HEK293 (cell line): ENCODE measurements around the gene C12orf54.
A peak's percentile ranks its signal among the peaks of the same experiment; 100 is the strongest.
"Not testable (repeated sequence)": the region's sequence is repeated elsewhere in the genome, so short reads cannot be mapped to it uniquely, and the experiment has no call there.

Experiments
- CTCF ChIA-PET: fragments of 350-600 bp; formaldehyde crosslinking; extraction: SDS; loops from one replicate; lab custom pipeline; 2021; ENCODE audit warnings: antibody characterized with exemption; lab: Yijun Ruan, JAX
- POLR2A ChIA-PET: fragments of 300-600 bp; formaldehyde crosslinking; extraction: SDS; loops from one replicate; lab custom pipeline; 2020; ENCODE audit warnings: antibody characterized with exemption, inconsistent platforms; lab: Yijun Ruan, JAX
- H3K27ac ChIP-seq: fragments of 200-500 bp; sonication (Bioruptor generic); 2 replicates; pipeline ENCODE4 v1.5.1; 2014; ENCODE audit warnings: low read depth, low read length, control low read depth, inconsistent platforms; ENCODE audit errors: extremely low read depth
- H3K36me3 ChIP-seq, 2 experiments: fragments of 200-500 bp in 1 of 2; sonication (Bioruptor generic) in 1 of 2; 1 replicate in 1 of 2; 2 replicates in 1 of 2; pipeline ENCODE4 v1.5.1; 2014 to 2017; ENCODE audit warnings: inconsistent platforms in 2 of 2, low read length in 2 of 2; ENCODE audit not compliant: control insufficient read depth in 2 of 2, insufficient read depth in 1 of 2
- H3K4me1 ChIP-seq: fragments of 200-500 bp; sonication (Bioruptor generic); 2 replicates; pipeline ENCODE4 v1.5.1; 2014; ENCODE audit warnings: mild to moderate bottlenecking, low read length, inconsistent platforms; ENCODE audit not compliant: control insufficient read depth, insufficient read depth
- H3K4me3 ChIP-seq: 2 replicates; pipeline ENCODE4 v1.5.1; 2011; ENCODE audit warnings: low read depth, mild to moderate bottlenecking, control low read depth, low read length, moderate library complexity
- H3K9me3 ChIP-seq: fragments of 200-500 bp; sonication (Bioruptor generic); 2 replicates; pipeline ENCODE4 v1.5.1; 2014; ENCODE audit warnings: low read depth, low read length, inconsistent platforms; ENCODE audit not compliant: control insufficient read depth, insufficient read depth
- GFI1B ChIP-seq: fragments of 450-650 bp; formaldehyde crosslinking; IDR thresholded peaks from 2 replicates; pipeline ENCODE4 v1.5.1; 2016; ENCODE audit warnings: missing biosample characterization, missing genetic modification characterization
- GLI4 ChIP-seq: fragments of 450-650 bp; formaldehyde crosslinking; IDR thresholded peaks from 2 replicates; pipeline ENCODE4 v1.5.1; 2016; ENCODE audit warnings: missing biosample characterization, missing genetic modification characterization
- MYNN ChIP-seq: fragments of 450-650 bp; formaldehyde crosslinking; IDR thresholded peaks from 2 replicates; pipeline ENCODE4 v1.5.1; 2016; ENCODE audit warnings: missing biosample characterization, missing genetic modification characterization, borderline replicate concordance
- SCRT1 ChIP-seq: fragments of 450-650 bp; formaldehyde crosslinking; IDR thresholded peaks from 2 replicates; pipeline ENCODE4 v1.5.1; 2016; ENCODE audit warnings: missing biosample characterization, missing genetic modification characterization, borderline replicate concordance
- SCRT2 ChIP-seq: fragments of 450-650 bp; formaldehyde crosslinking; IDR thresholded peaks from 2 replicates; pipeline ENCODE4 v1.5.1; 2016; ENCODE audit warnings: missing biosample characterization, missing genetic modification characterization
- SP3 ChIP-seq: fragments of 450-650 bp; formaldehyde crosslinking; IDR thresholded peaks from 2 replicates; pipeline ENCODE4 v1.5.1; 2016; ENCODE audit warnings: missing biosample characterization, missing genetic modification characterization
- ZNF184 ChIP-seq: fragments of 450-650 bp; IDR thresholded peaks from 2 replicates; pipeline ENCODE4 v1.5.1; 2018; ENCODE audit warnings: missing biosample characterization, mild to moderate bottlenecking, missing genetic modification characterization
- ZNF266 ChIP-seq: fragments of 450-650 bp; formaldehyde crosslinking; IDR thresholded peaks from 2 replicates; pipeline ENCODE4 v1.5.1; 2016; ENCODE audit warnings: missing biosample characterization, missing genetic modification characterization, low read depth
- ZNF274 ChIP-seq, 2 experiments: fragments of 200-500 bp in 1 of 2; fragments of 450-650 bp in 1 of 2; sonication (Bioruptor generic) in 1 of 2; formaldehyde crosslinking in 1 of 2; IDR thresholded peaks; 2 replicates each; pipeline versions ENCODE4 v1.5.1 to v1.6.1; 2014 to 2016; ENCODE audit warnings: borderline replicate concordance in 1 of 2, inconsistent platforms in 1 of 2, low read length in 1 of 2, missing biosample characterization in 1 of 2, missing genetic modification characterization in 1 of 2
- ZNF350 ChIP-seq: fragments of 450-650 bp; formaldehyde crosslinking; IDR thresholded peaks from 2 replicates; pipeline ENCODE4 v1.5.0; 2017; ENCODE audit warnings: missing biosample characterization, mild to moderate bottlenecking, missing genetic modification characterization
- ZNF529 ChIP-seq: fragments of 450-650 bp; formaldehyde crosslinking; IDR thresholded peaks from 2 replicates; pipeline ENCODE4 v1.5.1; 2017; ENCODE audit warnings: missing genetic modification characterization, missing biosample characterization; ENCODE audit not compliant: insufficient replicate concordance
- ZNF664 ChIP-seq: fragments of 450-650 bp; formaldehyde crosslinking; IDR thresholded peaks from 2 replicates; pipeline ENCODE4 v1.5.1; 2016; ENCODE audit warnings: missing biosample characterization, missing genetic modification characterization
- ZNF768 ChIP-seq: fragments of 450-650 bp; formaldehyde crosslinking; IDR thresholded peaks from 2 replicates; pipeline ENCODE4 v1.5.1; 2018; ENCODE audit warnings: missing biosample characterization, mild to moderate bottlenecking, missing genetic modification characterization
- ZNF776 ChIP-seq: fragments of 450-650 bp; formaldehyde crosslinking; IDR thresholded peaks from 2 replicates; pipeline ENCODE4 v1.5.0; 2017; ENCODE audit warnings: missing biosample characterization, missing genetic modification characterization, borderline replicate concordance
- ZNF843 ChIP-seq: fragments of 450-650 bp; formaldehyde crosslinking; IDR thresholded peaks from 2 replicates; pipeline ENCODE4 v1.5.1; 2016; ENCODE audit warnings: missing biosample characterization, missing genetic modification characterization
- ZSCAN23 ChIP-seq: fragments of 450-650 bp; formaldehyde crosslinking; IDR thresholded peaks from 2 replicates; pipeline ENCODE4 v1.5.1; 2016; ENCODE audit warnings: missing biosample characterization, missing genetic modification characterization
- TF ChIP-seq, protein P1 (sequence below): fragments of 450-650 bp; formaldehyde crosslinking; IDR thresholded peaks from 2 replicates; pipeline ENCODE4 v1.5.1; 2016; ENCODE audit warnings: missing biosample characterization, missing genetic modification characterization
- TF ChIP-seq, protein P2 (sequence below): fragments of 450-650 bp; formaldehyde crosslinking; IDR thresholded peaks from 2 replicates; pipeline ENCODE4 v1.5.1; 2017; ENCODE audit warnings: missing biosample characterization, missing genetic modification characterization
- TF ChIP-seq, protein P3 (sequence below): fragments of 450-650 bp; formaldehyde crosslinking; IDR thresholded peaks from 2 replicates; pipeline ENCODE4 v1.5.1; 2016; ENCODE audit warnings: missing biosample characterization, missing genetic modification characterization

C12orf54 gene

DNA sequence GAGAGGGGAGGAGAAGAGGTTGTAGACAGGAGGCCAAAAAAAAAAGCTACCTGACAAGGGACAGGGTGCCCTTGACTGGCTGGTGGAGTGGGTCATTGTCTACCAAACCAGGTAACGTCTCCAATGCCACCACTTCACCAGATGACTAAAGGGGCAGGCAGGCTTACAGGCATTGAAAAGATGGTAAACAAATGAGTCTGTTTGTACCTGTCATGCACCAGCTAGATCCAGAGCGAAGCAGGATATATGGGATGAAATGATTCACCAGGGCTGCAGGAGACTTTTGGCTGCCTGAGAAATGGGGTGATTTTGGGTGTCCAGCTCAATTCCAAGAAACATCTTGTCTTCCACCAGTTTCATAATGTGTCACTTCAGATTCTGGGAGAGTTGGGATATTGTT is 4.0 kb downstream of the C12orf54 start:
- H3K9me3 ChIP-seq = no peaks in the 10 kb centered on the region
- CTCF ChIA-PET = interaction anchor here (0.6 kb wide), 1 partner anchor 22 kb away, joined by 3 read pairs; no protein-coding TSS in a partner anchor
- H3K36me3 ChIP-seq = no peaks in the 10 kb centered on the region
- no peak overlapping the region for H3K27ac ChIP-seq
- POLR2A ChIA-PET = no interaction called here
- TF ChIP-seq MYNN (tag by site-specific recombination) (no peak), ZNF266 (tag by site-specific recombination) (no peak), ZNF274 (IDR thresholded peaks at IDR 0.05; ENCODE audit: low read length) (no peak), ZNF274 (tag by site-specific recombination; IDR thresholded peaks at IDR 0.05; ENCODE audit: borderline replicate concordance) (no peak), ZNF529 (tag by site-specific recombination) (no peak), ZNF768 (tag by site-specific recombination) (no peak), ZSCAN23 (tag by site-specific recombination) (no peak), ZNF776 (no peak), SP3 (tag by site-specific recombination) (no peak)
- TF ChIP-seq, protein P1, sequence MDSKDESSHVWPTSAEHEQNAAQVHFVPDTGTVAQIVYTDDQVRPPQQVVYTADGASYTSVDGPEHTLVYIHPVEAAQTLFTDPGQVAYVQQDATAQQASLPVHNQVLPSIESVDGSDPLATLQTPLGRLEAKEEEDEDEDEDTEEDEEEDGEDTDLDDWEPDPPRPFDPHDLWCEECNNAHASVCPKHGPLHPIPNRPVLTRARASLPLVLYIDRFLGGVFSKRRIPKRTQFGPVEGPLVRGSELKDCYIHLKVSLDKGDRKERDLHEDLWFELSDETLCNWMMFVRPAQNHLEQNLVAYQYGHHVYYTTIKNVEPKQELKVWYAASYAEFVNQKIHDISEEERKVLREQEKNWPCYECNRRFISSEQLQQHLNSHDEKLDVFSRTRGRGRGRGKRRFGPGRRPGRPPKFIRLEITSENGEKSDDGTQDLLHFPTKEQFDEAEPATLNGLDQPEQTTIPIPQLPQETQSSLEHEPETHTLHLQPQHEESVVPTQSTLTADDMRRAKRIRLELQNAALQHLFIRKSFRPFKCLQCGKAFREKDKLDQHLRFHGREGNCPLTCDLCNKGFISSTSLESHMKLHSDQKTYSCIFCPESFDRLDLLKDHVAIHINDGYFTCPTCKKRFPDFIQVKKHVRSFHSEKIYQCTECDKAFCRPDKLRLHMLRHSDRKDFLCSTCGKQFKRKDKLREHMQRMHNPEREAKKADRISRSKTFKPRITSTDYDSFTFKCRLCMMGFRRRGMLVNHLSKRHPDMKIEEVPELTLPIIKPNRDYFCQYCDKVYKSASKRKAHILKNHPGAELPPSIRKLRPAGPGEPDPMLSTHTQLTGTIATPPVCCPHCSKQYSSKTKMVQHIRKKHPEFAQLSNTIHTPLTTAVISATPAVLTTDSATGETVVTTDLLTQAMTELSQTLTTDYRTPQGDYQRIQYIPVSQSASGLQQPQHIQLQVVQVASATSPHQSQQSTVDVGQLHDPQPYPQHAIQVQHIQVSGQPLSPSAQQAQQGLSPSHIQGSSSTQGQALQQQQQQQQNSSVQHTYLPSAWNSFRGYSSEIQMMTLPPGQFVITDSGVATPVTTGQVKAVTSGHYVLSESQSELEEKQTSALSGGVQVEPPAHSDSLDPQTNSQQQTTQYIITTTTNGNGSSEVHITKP (tag by site-specific recombination) = no peak
- no peaks in the 10 kb centered on the region for H3K4me1 ChIP-seq
- no peak overlapping the region for H3K4me3 ChIP-seq

DNA sequence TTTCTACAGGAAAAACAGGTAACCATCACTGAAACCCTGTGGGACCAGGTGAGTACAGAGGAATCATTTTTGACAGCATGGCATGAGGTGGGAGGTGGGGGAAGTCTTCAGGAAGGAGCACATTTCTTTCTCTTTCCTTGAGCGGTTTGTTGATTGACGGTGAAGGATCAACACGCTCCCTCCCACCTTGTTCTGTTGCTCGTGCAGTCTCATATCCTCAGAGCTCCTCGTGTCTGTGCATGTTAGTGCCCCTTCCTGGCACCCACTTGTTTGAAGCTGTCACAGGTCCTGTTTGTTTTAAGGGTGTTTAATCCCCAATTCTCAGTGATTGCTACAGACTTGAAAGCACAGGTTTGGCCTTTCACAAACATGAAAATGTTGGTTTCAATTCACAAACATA is 4.4 kb downstream of the C12orf54 start:
- POLR2A ChIA-PET = no interaction called here

DNA sequence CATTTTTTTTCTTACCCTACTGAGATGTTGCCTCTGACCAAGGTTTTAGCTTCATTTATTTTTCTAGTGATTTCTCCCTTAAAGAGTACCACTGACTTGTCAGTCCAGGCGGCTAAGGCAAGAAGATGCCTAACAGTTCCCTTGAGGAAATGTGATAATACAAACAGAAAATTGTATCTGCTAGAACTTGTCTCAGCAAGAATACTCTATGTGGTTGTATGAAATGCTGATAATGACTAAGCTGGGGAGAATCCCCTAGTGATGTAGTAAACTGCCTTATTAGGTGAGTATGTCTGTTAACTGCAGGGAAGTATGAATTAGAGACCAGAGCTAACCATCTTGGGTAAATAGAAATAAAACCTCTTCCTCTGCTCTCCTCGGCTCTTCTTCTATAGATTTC is 6.7 kb downstream of the C12orf54 start:
- POLR2A ChIA-PET = no interaction called here
- CTCF ChIA-PET = interaction anchor here (0.7 to 0.8 kb wide), 2 partner anchors 12 to 76 kb away, joined by 3 to 4 read pairs; no protein-coding TSS in a partner anchor
- Histone ChIP-seq H3K4me3 (no peak overlapping the region), H3K36me3 (no peaks in the 10 kb centered on the region), H3K4me1 (no peaks in the 10 kb centered on the region), H3K27ac (no peak overlapping the region), H3K9me3 (no peaks in the 10 kb centered on the region)
- TF ChIP-seq SCRT1 (tag by site-specific recombination) (no peak), ZNF843 (tag by site-specific recombination) (no peak), ZNF664 (tag by site-specific recombination) (no peak), GLI4 (tag by site-specific recombination) (no peak), GFI1B (no peak), ZNF184 (tag by site-specific recombination) (no peak)
- TF ChIP-seq, protein P2, sequence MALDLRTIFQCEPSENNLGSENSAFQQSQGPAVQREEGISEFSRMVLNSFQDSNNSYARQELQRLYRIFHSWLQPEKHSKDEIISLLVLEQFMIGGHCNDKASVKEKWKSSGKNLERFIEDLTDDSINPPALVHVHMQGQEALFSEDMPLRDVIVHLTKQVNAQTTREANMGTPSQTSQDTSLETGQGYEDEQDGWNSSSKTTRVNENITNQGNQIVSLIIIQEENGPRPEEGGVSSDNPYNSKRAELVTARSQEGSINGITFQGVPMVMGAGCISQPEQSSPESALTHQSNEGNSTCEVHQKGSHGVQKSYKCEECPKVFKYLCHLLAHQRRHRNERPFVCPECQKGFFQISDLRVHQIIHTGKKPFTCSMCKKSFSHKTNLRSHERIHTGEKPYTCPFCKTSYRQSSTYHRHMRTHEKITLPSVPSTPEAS (tag by site-specific recombination) = no peak

More for the DNA sequence above, 4.4 kb downstream of the C12orf54 start:
- Histone ChIP-seq H3K4me1 (no peaks in the 10 kb centered on the region), H3K4me3 (no peak overlapping the region), H3K27ac (no peak overlapping the region), H3K9me3 (no peaks in the 10 kb centered on the region), H3K36me3 (no peaks in the 10 kb centered on the region)
- TF ChIP-seq, protein P3, sequence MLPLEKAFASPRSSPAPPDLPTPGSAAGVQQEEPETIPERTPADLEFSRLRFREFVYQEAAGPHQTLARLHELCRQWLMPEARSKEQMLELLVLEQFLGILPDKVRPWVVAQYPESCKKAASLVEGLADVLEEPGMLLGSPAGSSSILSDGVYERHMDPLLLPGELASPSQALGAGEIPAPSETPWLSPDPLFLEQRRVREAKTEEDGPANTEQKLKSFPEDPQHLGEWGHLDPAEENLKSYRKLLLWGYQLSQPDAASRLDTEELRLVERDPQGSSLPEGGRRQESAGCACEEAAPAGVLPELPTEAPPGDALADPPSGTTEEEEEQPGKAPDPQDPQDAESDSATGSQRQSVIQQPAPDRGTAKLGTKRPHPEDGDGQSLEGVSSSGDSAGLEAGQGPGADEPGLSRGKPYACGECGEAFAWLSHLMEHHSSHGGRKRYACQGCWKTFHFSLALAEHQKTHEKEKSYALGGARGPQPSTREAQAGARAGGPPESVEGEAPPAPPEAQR = no peak
- TF ChIP-seq SCRT2 (tag by site-specific recombination) (peak; percentile 17; the same call in 1 of the 2 replicates), ZNF350 (tag by site-specific recombination) (no peak)
- CTCF ChIA-PET = interaction anchor here (0.6 to 1.3 kb wide), 2 partner anchors 22 to 40 kb away, joined by 3 read pairs; no protein-coding TSS in a partner anchor

DNA sequence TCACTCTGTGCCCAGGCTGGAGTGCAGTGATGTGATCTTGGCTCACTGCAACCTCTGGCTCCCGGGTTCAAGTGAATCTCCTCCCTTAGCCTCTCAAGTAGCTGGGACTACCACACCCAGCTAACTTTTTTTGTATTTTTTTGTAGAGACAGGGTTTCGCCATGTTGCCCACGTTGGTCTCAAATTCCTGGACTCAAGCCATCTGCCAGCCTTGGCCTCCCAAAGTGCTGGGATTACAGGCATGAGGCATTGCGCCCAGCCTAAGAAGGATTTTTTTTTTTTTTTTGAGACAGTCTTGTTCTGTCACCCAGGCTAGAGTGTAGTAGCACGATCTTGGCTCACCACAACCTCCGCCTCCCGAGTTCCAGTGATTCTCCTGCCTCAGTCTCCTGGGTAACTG is 7.2 kb downstream of the C12orf54 start:
- not testable (repeated sequence) for H3K36me3 ChIP-seq, H3K27ac ChIP-seq
- CTCF ChIA-PET = interaction anchor here (0.8 kb wide), 1 partner anchor 12 kb away, joined by 3 read pairs; no protein-coding TSS in a partner anchor

DNA sequence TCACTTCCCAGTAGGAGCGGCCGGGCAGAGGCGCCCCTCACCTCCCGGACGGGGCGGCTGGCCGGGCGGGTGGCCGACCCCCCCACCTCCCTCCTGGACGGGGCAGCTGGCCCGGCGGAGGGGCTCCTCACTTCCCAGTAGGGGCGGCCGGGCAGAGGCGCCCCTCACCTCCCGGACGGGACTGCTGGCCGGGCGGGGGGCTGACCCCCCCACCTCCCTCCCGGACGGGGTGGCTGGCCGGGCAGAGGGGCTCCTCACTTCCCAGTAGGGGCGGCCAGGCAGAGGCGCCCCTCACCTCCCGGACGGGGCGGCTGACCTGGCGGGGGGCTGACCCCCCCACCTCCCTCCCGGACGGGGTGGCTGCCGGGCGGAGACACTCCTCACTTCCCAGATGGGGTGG is 18.0 kb downstream of the C12orf54 start:
- CTCF ChIA-PET, H3K27ac ChIP-seq, H3K4me1 ChIP-seq, POLR2A ChIA-PET, H3K9me3 ChIP-seq, H3K4me3 ChIP-seq, H3K36me3 ChIP-seq: not testable (repeated sequence)

More for the DNA sequence above, 7.2 kb downstream of the C12orf54 start:
- H3K4me3 ChIP-seq, H3K4me1 ChIP-seq, H3K9me3 ChIP-seq, POLR2A ChIA-PET: not testable (repeated sequence)
